NCI-H2081 treated with DMSO at 0.1 percent for 48 hours (cell line): ENCODE results near the gene RANBP9.

ENCODE experiments used
- DNase-seq: peaks from one replicate; lab custom pipeline; 2025; lab: John Stamatoyannopoulos, UW

Gene RANBP9

DNA sequence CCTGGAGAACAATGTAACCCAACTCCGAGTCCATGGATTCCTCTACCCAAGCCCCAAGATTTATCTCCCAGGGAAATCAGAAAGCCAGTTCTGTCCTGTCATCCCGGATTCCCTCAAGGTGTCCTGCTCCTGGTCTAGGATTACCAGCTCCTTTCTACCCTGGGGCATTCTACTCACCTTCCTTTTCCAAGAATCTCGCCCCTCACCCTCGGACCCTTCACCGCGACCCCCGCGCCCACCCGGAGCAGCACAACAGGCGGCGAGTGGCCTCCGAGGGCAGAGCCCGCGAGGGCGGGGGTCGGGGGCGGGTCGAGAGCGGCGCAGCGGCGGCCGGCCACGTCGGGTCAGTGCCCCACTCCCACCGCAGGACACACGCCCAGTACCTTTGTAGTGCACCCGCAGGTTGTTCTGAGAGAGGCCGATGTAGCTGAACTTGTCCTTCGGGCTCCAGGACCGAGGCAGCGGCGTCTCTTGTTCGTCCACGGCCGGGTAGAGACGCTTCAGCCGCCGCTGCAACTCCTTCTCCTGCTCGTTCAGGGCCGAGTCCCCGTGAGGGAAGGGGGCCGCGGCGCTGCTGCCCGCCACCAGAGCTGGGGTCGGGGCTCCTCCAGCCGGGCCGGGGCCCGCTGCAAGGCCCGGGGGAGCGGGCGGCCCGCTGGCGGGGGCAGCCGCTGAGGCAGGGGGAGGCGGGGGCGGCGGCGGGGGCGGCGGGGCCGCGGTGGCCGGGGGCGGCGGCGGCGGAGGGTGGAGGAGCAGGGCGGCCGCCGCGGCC, 897 bp downstream of the RANBP9 start:
- no peak for DNase-seq

GRCh38 chr6:13709689-13710551, 1.7 kb downstream of the RANBP9 start:
- no peak for DNase-seq

DNA sequence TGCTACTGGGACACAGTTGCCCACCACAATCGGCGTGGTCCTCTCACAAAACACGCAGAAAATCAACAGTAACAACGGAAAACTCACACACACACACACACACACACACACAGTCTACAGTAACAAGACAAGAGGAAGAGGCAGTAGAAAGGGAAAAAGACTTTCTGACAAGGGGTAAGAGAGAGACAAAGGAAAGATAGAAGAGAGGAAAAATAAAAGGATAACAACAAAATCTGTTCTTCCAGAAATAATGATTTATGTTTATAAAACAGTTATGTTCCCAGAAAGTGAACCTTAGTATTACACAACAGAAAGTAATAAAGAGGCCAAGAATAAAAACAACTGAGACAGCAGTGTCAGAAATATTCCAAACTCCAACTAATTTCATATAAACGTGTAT, 2.9 kb downstream of the RANBP9 start:
- DNase-seq, result no peak

DNA sequence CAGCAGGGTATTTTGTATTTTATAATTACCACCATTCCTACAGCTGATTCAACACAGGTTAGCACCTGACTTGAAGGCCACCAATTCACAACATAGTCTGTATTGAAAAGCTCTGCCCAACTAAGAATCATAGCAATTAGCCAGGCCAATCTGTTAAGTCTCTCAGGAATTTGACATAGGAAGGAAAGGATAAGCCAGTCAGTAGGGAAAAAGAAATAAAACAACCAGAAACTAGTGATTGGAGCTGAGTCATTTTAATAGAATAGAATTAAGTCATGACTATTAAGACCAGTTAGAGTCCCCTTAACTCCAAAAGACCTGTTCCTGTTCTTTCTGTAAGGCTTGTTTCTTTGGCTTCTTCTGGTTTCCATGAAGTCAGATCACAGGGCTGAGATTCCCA, 8.1 kb downstream of the RANBP9 start:
- no peak for DNase-seq

DNA sequence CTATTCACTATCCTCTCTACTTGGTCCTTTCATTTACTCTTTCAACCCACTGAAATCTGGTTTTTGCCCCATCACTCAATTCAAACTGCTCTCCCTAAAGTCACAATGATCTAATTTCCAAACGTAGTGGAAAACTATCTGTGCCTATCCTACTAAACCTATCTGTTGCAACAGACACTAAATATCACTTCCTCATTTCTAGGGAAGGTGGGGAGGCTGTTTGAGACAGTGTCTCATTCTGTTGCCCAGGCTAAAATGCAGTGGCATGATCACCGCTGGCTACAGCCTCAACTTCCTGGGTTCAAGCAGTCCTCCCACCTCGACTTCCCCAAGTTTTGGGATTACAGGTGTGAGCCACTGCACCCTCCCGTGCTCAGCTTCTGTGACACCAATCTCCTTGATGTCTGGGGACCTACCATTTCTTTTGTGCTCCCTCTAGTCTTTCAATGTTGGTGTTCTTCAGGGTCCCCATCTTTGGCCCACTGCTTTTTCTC, 8.8 kb downstream of the RANBP9 start:
- no peak for DNase-seq

- no peak for DNase-seq
These were observed 11.4 kb downstream of the RANBP9 start for GRCh38 chr6:13700232-13700631.

DNA sequence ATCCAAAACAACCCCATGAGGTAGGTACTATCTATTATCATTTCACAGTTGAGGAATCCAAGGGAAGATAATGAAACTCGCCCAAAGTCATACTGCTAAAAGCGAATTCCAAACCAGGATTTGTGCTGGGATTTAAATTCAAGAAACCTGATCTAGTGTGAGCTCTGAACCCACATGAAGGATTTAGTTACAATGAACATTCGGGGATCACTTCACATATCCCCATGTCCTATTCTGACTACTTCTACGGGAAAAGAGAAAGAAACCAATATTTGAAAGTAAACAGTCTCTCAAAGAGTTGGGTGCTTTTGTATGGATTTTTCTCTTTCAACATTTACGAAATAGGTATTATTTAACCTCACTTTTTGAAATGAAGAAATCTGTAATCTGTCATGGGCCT, 12.9 kb downstream of the RANBP9 start:
- DNase-seq, result no peak

- no peak for DNase-seq
These were observed 13.8 kb downstream of the RANBP9 start for GRCh38 chr6:13697857-13698256.

- DNase-seq, result no peak
These were observed 15.4 kb downstream of the RANBP9 start for GRCh38 chr6:13696226-13696625.

DNA sequence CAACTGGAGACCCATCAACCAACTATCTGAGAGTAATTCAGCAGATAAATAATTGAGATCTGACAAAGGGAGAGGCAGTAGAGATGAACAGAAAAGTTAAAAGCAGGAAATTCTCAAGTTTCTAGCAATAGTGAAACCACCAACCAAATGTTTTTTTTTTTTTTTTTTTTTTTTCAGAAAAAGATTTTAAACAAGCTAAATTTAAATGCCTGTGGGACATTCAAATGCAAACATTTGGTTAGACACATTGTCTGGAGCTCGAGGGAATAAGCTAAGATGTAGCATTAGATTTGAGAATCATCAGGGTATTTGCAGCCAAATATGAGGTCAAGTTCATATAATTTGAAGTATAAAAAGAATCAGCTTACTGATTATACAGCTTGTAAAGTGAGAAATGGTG, 16.4 kb downstream of the RANBP9 start:
- no peak for DNase-seq

- DNase-seq, result no peak
These were observed 17.1 kb downstream of the RANBP9 start for GRCh38 chr6:13694562-13694961.

DNA sequence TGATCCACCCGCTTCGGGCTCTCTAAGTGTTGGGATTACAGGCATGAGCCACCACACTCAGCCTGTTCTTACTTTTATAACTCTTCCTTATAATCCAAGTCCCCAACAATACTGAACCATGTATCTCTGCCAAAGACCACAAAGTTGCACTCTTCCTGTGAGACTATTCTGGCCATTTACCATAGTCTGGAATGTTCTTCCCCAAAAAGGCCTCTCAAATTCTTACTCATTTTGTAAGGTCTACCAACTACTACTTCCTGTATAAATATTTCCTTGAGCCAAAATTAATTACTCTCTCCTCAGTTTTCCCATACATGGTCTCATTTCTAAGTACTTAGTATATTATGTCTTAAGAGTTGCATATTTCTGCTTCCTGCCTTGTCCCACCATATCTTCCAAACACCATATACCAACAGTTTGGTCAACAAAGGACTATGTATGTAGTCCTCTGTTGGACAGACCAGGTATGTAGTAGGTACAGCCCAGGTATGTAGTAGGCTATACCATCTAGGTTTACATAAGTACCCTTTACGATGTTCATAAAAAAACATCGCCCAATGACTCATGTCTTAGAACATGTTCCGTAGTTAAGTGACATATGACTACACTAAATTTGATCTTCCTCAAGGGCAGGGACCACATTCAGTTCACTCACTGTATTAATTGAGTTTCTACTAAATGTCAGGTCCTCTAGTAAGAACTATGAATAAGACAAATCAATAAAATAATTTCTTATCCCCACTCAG, 22.0 kb downstream of the RANBP9 start:
- DNase-seq, result no peak

DNA sequence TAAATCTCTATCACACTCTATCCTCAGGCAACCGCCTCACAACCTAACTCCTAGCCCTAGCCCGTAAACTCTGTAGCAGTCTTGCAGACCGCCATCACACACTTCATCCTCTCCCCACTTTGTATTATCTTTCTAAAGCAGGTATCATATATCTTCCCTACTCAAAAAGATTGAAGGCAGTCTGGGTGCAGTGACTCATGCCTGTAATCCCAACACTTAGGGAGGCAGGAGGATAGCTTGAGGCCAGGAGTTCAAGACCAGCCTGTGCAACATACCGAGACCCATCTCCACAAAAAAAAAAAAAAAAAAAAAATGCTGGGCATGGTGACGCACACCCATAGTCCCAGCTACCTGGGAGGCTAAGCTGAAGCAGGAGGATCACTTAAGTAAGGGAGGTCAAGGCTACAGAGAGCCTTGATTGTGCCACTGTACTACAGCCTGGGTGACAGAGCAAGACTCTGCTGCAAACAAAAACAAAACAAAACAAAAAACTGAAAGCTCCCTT, 22.9 kb downstream of the RANBP9 start:
- DNase-seq, result no peak

GRCh38 chr6:13687917-13688351, 23.7 kb downstream of the RANBP9 start:
- DNase-seq, result no peak

- no peak for DNase-seq
These were observed 26.8 kb downstream of the RANBP9 start for GRCh38 chr6:13684855-13685254.

DNA sequence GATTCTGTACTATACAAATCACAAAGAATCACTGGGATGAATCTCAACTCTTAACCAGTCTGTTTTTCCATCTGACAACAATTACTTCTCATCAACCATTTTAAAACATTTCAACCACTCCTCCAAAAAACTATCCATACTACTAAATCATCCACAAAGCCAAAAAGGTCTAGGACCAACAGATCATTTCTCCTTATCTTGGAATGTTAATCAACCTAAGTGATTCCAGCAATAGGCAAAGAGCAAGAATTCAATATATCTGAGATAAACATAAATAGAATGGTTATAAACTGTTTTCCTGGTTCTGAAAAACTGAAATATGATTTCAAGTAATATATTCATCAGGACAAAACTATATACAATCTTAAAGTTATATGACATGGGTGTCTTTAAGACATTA, 28.6 kb downstream of the RANBP9 start:
- no peak for DNase-seq

DNA sequence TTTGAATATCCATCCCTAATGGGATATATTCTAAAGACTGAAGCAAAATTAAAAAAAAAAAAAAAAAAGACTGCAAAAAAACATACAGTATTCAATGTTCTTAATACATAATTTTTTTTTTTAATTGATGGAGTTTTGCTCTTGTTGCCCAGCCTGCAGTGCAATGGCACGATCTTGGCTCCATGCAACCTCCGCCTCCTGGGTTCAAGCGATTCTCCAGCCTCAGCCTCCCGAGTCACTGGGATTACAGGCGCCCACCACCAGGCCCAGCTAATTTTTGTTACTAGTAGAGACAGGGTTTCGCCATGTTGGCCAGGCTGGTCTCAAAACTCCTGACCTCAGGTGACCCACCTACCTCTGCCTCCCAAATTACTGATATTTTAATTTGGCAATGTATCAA, 29.3 kb downstream of the RANBP9 start:
- DNase-seq, result no peak

DNA sequence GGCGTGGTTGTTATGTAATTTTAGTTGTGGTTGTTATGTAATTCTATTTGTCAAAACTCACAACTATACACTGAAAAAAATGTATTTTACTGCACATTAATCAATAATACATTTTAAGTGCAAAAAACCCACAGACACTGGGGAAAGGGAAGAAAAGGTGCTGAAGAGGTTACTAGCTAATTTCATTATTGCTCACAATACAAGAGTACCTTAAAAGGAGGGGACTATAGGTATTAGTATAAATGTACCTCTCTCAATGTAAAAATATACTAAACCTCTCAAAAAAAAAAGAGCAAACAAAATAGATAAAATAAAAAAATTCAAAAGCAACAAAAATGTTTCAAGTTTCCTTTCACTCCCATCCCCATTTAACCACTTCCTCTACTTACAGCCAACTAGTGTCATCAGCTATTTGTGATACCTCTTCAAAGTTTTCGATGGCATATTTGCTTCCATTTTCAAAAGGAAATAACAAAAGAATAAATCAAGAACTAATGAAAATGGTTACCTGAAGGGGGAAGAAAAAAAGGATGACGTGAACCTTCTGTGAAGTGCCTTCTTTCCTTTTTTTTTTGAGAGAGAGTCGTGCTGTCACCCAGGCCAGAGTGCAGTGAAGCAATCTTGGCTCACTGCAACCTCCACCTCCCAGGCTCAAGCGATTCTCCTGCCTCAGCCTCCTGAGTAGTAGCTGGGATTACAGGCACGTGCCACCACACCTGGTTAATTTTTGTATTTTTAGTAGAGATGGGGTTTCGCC, 30.2 kb downstream of the RANBP9 start:
- no peak for DNase-seq

- DNase-seq, result no peak
These were observed 31.1 kb downstream of the RANBP9 start for GRCh38 chr6:13680448-13680968.

DNA sequence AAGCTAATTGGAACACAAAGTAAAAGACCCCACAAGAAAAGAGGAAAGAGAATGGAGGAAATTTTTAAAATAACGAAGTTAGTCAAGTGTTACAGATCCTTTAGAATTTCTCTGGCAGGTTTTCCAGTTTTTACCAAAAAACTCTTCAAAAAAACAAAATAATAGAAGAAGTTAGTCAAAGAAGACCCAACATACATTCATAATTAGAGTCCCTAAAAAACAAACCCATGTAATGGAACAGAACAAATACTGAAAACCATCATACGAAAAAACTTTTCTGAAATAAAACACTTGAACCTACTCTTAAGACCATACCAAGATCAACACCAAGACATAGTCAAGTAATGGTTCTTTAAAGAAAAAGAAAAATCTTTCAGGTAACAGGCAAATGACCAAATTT, 31.6 kb downstream of the RANBP9 start:
- DNase-seq, result no peak
